Measurements from ENCODE around the gene UMOD.
A peak's percentile ranks its signal among the peaks of the same experiment; 100 is the strongest.

The UMOD gene

DNA sequence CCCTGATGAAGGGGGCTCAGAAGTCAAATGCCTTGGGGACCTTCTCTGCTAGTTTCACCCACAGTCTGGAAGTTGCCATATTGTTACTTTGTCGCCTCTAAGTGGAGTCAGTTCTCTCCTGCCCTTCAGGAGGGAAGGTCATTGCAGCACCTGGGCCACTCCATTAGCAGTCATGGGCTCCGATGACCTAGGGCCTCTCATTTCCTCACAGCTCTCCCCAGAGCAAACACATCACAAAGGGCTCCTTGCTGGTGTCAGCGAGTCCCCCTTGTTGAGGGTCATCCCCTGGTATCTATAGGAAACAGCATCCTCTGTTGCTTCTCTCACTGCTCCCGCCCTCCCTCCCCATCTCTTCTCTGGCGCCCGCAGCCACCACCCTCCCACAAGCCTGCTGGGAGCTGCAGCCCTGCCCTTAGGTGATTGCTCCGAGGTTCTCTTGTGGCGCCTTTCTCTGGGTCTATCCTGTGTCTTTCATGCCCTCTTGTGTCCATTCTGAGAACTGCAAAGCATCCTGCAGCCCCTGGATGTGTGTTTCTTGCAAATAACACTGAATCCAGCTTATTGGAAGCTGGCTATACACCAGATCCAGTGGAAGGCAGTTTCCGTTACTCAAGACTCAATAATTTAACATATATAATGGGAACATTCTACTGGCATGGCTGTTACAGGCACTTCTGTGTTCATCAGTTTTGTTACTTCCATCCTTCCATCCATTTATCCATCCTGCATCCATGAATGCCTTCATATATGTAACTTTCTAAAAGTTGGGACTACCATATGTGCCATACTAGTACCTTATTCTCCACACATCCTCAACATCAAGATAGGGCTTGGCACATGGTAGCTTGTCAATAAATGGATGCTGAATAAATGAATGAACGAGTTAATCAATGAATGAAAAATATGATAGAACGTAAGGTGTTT lies 30.9 kb upstream of the UMOD start:
- peak; percentile 44 to 64 for DNase-seq

DNA sequence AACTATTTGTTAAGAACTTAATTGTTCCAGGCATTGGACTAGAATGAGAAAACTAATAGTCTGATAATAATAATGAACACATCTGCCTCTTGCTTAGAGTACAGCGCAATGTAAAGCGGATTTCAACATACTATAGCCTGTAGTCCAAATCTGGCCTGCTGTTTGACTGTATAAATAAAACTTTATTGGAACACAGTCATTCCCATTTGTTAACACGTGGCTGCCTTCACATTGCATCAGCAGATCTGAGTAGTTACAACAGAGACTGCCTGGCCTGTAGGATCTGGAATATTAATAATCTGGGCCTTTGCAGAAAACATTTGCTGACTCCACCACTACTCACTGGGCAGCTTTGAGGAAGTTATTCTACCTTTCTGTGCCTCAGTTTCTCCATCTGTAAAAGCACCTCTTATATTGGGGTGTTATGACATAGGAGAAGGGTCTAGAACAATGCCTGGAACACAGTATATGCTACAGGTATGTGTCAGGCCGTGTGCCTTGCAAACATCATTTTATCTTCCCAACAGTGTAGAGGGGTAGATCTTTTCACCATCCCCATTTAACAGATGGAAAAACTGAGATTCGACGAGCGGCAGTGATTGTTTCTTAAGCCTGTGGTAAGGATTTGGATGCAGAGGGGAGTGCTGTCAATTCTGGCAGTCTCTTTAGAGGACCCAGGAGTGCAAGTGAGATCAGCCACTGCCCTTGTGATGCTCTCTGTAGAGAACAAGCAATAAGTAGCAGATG lies 29.9 kb upstream of the UMOD start:
- TF ChIP-seq GATA1 (IDR thresholded peaks at IDR 0.05; ENCODE audit: low read depth, low read length): no peak
- no peak for TF ChIP-seq POLR2A (IDR thresholded peaks at IDR 0.05; ENCODE audit: low read length)
- no peak for DNase-seq

More for the DNA sequence above, 30.9 kb upstream of the UMOD start:
- TF ChIP-seq POLR2A (IDR thresholded peaks at IDR 0.05; ENCODE audit: low read length) (no peak), GATA1 (IDR thresholded peaks at IDR 0.05; ENCODE audit: low read depth, low read length) (no peak)

DNA sequence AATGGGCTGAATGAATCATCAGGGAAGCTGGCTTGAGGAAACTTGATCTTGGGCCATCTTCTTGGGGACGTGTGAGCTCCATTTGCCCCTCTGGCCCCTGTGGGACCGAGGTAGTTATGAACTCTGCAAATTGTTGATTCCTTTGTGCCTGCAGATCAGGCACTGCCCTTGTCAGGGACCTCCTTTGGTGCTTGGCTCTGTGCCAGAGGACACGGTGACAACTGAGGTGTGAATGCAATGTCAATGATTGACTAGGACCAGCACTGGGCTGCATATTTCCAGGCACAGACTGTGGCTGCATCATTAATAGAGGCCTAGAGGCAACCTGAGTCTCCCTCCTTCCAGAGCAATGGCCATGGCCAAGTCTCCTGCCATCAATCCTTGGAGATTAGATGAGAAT lies 28.3 kb upstream of the UMOD start:
- DNase-seq: no peak
- no peak for TF ChIP-seq GATA1 (IDR thresholded peaks at IDR 0.05; ENCODE audit: low read depth, low read length)

DNA sequence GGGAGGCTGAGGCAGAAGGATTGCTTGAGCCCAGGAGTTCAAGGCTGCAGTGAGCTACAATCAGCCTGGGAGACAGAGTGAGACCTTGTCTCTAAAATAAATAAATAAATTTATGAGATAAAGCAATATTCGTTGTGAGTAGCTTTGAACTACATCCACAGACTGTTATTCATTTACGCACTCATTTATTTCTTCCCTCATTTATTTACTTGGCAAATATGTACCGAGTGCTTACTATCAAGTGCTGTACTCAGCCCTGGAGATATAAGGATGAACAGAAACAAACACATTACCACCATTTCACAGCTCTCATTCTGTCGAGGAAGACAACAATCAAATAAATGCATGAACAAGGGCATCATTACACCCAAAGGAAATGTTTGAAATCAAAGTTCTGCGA lies 24.7 kb upstream of the UMOD start:
- no peak for DNase-seq
- TF ChIP-seq GATA1 (IDR thresholded peaks at IDR 0.05; ENCODE audit: low read depth, low read length) (no peak), POLR2A (IDR thresholded peaks at IDR 0.05; ENCODE audit: low read length) (no peak)

DNA sequence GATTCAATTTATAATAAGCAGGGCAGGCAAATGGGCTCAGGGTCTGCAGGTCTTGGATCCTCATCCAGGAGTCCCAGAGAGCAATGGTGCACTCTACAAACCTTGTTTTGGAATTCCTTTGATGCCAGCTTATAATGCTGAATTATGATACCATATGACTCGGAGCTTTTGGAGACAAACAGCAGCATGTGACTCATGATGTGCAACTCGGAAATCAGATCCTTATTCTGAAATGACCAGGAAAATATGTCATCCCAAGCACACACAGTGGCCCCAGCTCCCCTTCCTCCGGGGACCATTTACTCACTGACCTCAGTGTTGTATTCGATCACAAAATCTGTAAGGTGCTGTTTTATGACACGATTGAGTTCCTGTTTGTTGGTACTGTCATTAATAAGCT lies 20.2 kb upstream of the UMOD start:
- DNase-seq: no peak
- no peak for TF ChIP-seq POLR2A (IDR thresholded peaks at IDR 0.05; ENCODE audit: low read length)
- TF ChIP-seq GATA1 (IDR thresholded peaks at IDR 0.05; ENCODE audit: low read depth, low read length): no peak

DNA sequence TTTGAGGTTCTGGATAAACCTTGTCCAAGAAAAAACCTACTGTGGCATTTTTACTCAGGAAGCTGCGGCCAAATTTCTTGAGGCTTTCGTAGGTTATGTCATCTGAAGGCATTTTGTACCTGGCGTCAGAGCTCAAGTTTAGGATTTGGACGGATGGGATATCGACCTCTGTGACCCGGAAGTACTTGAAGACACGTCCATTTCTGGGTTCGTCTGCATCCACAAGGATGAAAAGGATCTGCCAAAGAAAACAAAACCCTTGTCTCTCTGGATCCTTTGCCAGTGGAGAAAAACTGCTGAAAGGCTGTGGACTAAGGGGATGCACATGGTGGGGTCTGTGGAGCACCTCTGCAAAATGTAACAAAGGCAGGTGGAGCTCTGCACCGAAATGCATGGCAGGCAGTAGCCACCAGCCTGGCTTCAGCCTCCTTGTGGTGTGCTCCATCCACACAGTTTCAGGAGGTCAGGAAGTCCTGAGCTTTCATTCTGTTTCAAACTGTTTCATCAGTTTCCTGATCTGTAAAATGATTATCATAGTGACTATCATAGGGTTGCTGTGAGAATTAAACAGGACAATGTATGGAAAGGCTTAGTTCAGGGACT lies 17.0 kb upstream of the UMOD start:
- TF ChIP-seq POLR2A (IDR thresholded peaks at IDR 0.05; ENCODE audit: low read length) (no peak), GATA1 (IDR thresholded peaks at IDR 0.05; ENCODE audit: low read depth, low read length) (no peak)
- DNase-seq: no peak

DNA sequence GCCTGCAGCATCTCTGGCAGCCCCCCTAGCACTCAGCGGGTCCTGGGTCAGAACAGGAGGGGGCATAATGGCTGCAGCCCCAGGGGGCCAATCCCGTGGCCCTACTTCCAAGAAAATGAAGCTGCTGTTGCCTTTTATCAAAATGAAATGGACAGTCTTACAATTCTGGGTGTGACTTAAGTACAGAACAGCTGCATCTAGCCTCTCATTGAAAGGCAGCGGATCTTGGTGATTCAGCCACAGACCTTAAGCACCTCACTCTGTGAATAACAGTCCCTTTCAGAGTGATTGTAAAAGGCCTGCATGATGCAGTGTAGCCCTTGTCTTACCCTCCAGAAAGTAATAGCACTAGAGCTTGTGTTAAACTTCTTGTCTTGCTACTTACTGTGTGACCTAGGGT lies 11.5 kb upstream of the UMOD start:
- DNase-seq: no peak
- TF ChIP-seq GATA1 (IDR thresholded peaks at IDR 0.05; ENCODE audit: low read depth, low read length) (no peak), POLR2A (IDR thresholded peaks at IDR 0.05; ENCODE audit: low read length) (no peak)

DNA sequence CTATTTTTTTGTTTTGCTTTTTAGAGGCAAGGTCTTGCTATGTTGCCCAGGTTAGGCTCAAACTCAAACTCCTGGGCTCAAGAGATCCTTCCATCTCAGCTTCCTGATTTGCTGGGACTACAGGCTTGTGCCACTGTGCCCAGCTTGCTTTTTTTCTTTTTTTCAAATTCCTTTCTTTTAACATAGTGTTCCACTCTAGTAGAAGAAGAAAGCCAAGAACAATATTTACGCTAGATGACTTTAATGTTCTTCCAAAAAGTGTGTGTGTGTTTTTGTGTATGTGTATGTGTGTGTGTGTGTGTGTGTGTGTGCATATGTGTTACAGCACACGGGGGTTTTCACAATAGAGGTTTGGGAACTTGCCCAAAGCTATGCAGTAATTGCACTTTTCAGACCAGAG lies 10.7 kb upstream of the UMOD start:
- TF ChIP-seq GATA1 (IDR thresholded peaks at IDR 0.05; ENCODE audit: low read depth, low read length) (no peak), POLR2A (IDR thresholded peaks at IDR 0.05; ENCODE audit: low read length) (no peak)
- DNase-seq: no peak

DNA sequence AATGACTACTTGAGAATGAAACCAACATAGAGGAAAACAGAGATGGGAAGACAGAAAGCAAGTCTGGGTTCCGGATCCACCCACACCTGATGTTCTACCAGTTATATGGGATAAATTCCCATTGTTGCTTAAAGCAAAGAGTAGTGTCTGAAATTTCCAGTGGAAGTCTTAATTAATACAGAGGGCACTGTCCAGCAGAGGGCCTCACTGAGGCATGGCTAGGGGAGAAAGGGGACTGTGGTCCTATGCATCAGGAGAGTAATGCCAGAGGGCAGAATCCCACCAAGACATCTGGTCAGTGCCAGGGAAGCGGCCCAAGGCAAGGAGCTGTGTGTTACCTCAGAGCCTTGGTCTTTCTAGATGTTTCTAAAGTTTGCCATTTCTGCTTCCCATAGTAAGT lies 7.5 kb upstream of the UMOD start:
- no peak for TF ChIP-seq GATA1 (IDR thresholded peaks at IDR 0.05; ENCODE audit: low read depth, low read length)
- TF ChIP-seq POLR2A (IDR thresholded peaks at IDR 0.05; ENCODE audit: low read length): no peak
- peak in 1 of 2 experiments; percentile 25 for DNase-seq

DNA sequence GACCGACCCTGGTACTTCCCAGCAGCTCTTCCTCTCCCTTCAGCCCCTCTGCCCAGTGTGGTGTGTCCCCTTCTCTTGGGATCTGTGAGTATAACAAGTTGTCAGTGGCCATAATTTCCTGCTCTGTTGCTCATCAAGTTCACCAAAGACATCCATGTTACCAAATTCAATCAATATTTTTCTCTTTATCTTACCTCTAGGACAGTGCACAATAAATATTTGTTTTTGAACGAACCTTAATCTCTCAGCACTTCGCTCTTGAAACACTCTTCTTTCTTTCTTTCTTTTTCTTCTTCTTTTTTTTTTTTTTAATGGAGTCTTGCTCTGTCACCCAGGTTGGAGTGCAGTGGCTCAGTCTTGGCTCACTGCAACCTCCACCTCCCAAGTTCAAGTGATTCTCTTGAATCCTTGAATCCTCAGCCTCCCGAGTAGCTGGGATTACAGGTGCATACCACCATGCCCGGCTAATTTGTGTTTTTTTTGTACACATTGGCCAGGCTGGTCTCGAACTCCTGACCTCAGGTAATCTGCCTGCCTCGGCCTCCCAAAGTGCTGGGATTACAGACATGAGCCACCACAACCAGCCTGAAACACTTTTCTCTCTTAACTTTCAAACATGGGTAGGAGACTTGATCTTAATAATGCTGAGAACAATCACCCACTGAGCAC lies 2.7 kb upstream of the UMOD start:
- no peak for DNase-seq
- no peak for TF ChIP-seq GATA1 (IDR thresholded peaks at IDR 0.05; ENCODE audit: low read depth, low read length)
- no peak for TF ChIP-seq POLR2A (IDR thresholded peaks at IDR 0.05; ENCODE audit: low read length)

DNA sequence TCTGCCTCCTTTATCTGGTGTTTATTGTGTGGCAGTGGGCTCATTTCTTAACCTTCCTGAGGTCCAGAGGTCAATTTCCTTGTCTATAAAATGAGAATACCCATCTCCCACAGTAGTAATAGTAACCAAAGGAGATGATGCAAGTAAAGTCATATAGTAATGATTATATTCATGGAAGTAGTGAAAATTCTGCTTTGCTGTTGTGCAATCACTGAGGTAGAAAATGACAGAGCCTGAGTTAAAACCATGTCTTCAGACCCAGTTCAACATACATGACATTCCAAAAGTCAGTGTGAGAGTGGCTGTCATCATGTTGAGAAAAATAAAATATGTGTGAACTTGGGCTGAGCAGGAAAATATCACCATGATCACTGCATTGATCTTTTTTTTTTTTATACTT lies 864 bp upstream of the UMOD start:
- TF ChIP-seq POLR2A (IDR thresholded peaks at IDR 0.05; ENCODE audit: low read length) (no peak), GATA1 (IDR thresholded peaks at IDR 0.05; ENCODE audit: low read depth, low read length) (no peak)
- DNase-seq: no peak

DNA sequence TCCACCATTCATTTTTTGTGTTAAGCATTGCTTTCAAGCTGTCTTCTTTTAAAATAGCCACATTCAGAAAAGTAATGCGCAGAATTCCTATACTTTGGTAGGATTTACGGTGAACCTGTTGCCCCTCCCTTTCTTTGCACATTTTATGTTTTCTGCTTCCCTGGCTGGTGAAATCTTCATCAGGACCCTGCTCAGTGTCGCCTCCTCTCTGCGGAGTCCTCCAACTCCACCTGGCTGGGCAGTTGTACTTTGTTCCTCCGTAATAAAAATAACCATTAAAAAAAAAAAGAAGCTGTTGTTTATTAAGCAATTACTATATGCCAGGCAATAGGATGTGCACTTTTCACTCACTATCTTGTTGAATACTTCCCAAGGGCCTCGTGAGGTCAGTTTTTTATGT lies 2.9 kb downstream of the UMOD start:
- DNase-seq: no peak
- TF ChIP-seq GATA1 (IDR thresholded peaks at IDR 0.05; ENCODE audit: low read depth, low read length) (no peak), POLR2A (IDR thresholded peaks at IDR 0.05; ENCODE audit: low read length) (no peak)

DNA sequence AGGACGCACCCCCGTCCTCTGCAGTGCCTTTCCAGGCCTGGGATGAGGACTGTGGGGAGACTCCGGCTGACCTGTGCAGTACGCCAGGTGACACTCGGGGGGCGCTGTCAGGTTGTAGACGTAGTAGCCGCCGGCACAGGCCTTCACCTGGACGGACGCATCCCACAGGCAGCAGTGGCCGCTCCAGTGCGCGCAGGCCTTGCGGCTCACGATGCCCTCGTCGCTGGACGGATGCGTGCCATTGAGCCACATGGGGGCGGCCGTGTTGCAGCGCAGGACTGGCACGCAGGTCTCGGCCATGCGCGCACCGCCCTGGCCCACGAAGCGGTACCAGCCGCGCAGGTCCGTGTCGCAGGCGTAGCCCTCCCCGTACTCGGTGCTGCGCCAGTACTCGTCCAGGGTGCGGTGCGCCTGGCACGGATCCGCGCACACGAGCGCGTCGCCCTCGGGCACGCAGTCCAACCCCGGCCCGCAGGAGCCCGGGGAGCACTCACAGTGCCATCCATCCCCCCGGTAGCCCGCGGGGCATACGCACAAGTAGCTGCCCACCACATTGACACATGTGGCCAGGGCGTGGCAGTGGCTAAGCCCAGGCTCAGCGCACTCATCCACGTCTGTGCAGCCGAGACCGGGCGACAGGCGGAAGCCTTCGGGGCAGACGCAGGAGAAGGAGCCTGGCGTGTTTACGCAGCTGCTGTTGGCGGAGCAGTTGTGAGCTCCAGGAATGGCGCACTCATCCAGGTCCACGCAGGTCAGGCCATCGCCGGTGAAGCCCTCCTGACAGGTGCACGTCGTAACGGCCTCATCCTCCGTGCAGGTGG lies 3.9 kb downstream of the UMOD start:
- peak in 1 of 2 experiments; percentile 11 for DNase-seq

More for the DNA sequence above, 3.9 kb downstream of the UMOD start:
- TF ChIP-seq GATA1 (IDR thresholded peaks at IDR 0.05; ENCODE audit: low read depth, low read length): no peak
- no peak for TF ChIP-seq POLR2A (IDR thresholded peaks at IDR 0.05; ENCODE audit: low read length)

Data from erythroblast (primary cell).